MCF 10A (cell line): ENCODE measurements around the gene RAD51B. TPM values are rescaled to one million over a fixed set of nuclear protein-coding genes. Genes with fewer than 3 reads are reported as not detected.

ENCODE experiments used
- BruUV-seq: library from RNA; stranded (reverse); fragments of 400-500 nt; replicated peaks from 2 replicates; lab custom pipeline; 2021; lab: Mats Ljungman, UMichigan
- CTCF ChIA-PET: fragments of 300-600 bp; sonication (Branson Sonifier 250); formaldehyde crosslinking; extraction: SDS; loops from one replicate; lab custom pipeline; 2021; ENCODE audit warnings: antibody characterized with exemption, inconsistent platforms; lab: Yijun Ruan, JAX
- POLR2A ChIA-PET: fragments of 300-600, 350-650 bp; sonication (Branson Sonifier 250); formaldehyde crosslinking; extraction: SDS; loops from one replicate; lab custom pipeline; 2020; ENCODE audit warnings: antibody characterized with exemption, inconsistent platforms; lab: Yijun Ruan, JAX
- DNase-seq: peaks from one replicate; pipeline ENCODE4 v3.0.0-alpha.2; 2018; ENCODE audit not compliant: unreplicated experiment
- H3K27ac Mint-ChIP-seq: one replicate; pipeline ENCODE4 v1.8.0; 2022; ENCODE audit warnings: mild to moderate bottlenecking, low read depth, mixed read lengths; ENCODE audit not compliant: unreplicated experiment
- H3K27me3 Mint-ChIP-seq: one replicate; pipeline ENCODE4 v1.8.0; 2022; ENCODE audit warnings: mixed read lengths; ENCODE audit not compliant: insufficient read depth, unreplicated experiment
- H3K36me3 Mint-ChIP-seq: one replicate; pipeline ENCODE4 v1.8.0; 2022; ENCODE audit warnings: mild to moderate bottlenecking, moderate library complexity, mixed read lengths; ENCODE audit not compliant: insufficient read depth, unreplicated experiment
- H3K4me1 Mint-ChIP-seq: one replicate; pipeline ENCODE4 v1.8.0; 2022; ENCODE audit warnings: mixed read lengths; ENCODE audit not compliant: insufficient read depth, unreplicated experiment
- H3K4me3 Mint-ChIP-seq: one replicate; pipeline ENCODE4 v1.8.0; 2022; ENCODE audit warnings: mild to moderate bottlenecking, moderate library complexity, mixed read lengths; ENCODE audit not compliant: unreplicated experiment
- H3K9me3 Mint-ChIP-seq: one replicate; pipeline ENCODE4 v1.8.0; 2022; ENCODE audit warnings: mixed read lengths; ENCODE audit not compliant: unreplicated experiment
- intact Hi-C: fragments of 100-400 bp; cut with micrococcal nuclease; formaldehyde crosslinking; loops from 2 replicates; pipeline ENCODE4 v1.14.1; 2022
- total RNA-seq: library from RNA; stranded (reverse); gene quantifications from 2 replicates; pipeline ENCODE4 v1.2.3, GENCODE V29; 2022
- TF ChIP-seq, protein P1 (sequence below): fragments of 200-600 bp; IDR thresholded peaks from one replicate; pipeline ENCODE4 v1.8.0; 2022; ENCODE audit warnings: antibody characterized with exemption, mild to moderate bottlenecking; ENCODE audit not compliant: unreplicated experiment

Gene RAD51B
- total RNA-seq, 1 experiment from 2014 or later = 14.6 TPM

DNA sequence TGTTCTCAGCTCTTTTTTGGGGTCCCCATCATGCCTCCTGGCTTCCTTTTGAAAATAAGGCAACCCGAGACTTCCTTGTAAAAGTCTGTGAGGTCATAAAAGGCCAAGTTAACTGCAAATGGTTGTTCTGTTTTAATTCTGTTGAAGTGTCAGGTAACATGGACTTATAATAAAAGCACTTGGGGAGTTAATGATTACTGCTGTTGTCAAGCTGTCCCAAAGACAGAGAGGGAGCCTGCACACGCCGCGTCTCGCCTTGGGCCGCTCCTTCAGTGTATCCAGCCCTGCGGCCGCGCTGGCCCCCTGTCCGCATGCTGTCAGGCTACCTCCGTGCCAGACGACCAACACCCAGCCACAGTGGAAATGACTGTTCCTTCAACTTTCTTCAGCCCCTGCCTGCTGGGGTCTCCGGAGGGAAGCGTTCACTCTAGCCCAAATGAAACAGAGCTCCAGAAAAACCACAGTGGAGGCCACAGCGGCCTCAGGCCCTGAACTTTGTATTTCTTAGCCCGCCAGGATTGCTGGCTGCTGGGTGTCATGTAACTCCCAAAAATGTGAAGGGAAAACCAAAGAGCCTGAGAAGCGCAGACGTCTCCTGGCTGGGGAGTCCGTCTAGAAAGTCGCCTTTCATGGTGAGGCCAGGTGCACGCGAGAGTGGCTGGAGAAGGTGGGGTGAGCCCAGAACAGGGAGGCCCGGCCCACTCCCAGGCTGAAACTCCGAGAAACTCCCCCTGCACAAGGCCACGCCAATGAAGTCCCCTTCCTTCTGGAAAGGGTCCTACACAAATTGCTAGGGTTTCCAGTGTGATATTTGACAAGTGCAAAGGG lies 784.2 kb downstream of the RAD51B start:
- CTCF ChIA-PET = no interaction called here
- H3K27ac Mint-ChIP-seq = no peak overlapping the region
- intact Hi-C loops = no loop called here
- no peaks in the 10 kb centered on the region for H3K27me3 Mint-ChIP-seq
- POLR2A ChIA-PET = no interaction called here
- no peak overlapping the region for H3K4me3 Mint-ChIP-seq
- TF ChIP-seq, protein P1, sequence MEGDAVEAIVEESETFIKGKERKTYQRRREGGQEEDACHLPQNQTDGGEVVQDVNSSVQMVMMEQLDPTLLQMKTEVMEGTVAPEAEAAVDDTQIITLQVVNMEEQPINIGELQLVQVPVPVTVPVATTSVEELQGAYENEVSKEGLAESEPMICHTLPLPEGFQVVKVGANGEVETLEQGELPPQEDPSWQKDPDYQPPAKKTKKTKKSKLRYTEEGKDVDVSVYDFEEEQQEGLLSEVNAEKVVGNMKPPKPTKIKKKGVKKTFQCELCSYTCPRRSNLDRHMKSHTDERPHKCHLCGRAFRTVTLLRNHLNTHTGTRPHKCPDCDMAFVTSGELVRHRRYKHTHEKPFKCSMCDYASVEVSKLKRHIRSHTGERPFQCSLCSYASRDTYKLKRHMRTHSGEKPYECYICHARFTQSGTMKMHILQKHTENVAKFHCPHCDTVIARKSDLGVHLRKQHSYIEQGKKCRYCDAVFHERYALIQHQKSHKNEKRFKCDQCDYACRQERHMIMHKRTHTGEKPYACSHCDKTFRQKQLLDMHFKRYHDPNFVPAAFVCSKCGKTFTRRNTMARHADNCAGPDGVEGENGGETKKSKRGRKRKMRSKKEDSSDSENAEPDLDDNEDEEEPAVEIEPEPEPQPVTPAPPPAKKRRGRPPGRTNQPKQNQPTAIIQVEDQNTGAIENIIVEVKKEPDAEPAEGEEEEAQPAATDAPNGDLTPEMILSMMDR = no peak
- no peaks in the 10 kb centered on the region for H3K36me3 Mint-ChIP-seq
- peaks cover 8% of the 10 kb centered on the region for H3K9me3 Mint-ChIP-seq
- H3K4me1 Mint-ChIP-seq = peaks cover 10% of the 10 kb centered on the region
- no TSS peak for BruUV-seq
- no peak for DNase-seq

DNA sequence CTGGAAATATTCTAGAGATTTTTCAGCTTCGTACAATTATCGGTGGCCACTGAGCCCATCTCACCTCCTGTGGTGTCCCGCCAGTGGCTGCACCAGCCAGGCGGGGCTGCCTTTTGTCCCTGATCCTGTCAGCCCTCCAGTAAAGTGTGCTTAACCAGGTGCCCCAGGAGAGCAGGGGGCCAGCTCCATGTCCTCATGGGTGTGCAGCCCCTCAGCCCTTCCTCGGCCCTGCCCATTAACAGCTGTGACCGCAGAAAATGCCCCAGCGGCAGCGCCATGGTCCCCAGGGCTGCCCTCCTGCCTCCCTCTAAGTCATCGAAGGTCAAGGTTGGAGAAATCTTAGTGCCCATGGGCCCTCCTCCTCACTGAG lies 784.8 kb downstream of the RAD51B start:
- ChIA-PET CTCF (no interaction called here), POLR2A (no interaction called here)
- no peak for DNase-seq
- peaks cover 4% of the 10 kb centered on the region for H3K4me1 Mint-ChIP-seq
- TF ChIP-seq, protein P1 = no peak
- H3K4me3 Mint-ChIP-seq = no peak overlapping the region
- H3K27me3 Mint-ChIP-seq = no peaks in the 10 kb centered on the region
- no peaks in the 10 kb centered on the region for H3K36me3 Mint-ChIP-seq
- no TSS peak for BruUV-seq
- peaks cover 8% of the 10 kb centered on the region for H3K9me3 Mint-ChIP-seq
- intact Hi-C loops = no loop called here
- H3K27ac Mint-ChIP-seq = no peak overlapping the region

DNA sequence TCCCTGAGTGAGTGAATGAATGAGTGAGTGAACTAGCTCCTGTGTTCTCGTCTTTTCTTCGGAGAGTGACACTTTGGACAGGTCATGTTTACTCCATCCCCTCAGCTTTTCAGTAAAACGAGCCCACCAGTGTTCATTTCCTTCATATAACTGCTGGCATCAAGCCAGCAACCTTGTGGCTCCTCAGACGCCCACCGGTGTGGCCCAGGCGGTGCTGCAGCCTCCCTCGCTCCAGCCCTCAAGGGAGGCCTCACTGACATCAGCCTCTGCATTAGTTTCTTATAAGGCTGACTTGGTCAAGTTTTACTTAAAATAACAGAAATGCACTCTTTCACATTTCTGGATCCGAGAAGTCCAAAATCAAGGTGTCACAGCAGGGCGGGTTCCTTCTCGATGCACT lies 785.2 kb downstream of the RAD51B start:
- intact Hi-C loops = no loop called here
- peaks cover 8% of the 10 kb centered on the region for H3K9me3 Mint-ChIP-seq
- TF ChIP-seq, protein P1 = no peak
- no peaks in the 10 kb centered on the region for H3K4me1 Mint-ChIP-seq
- no TSS peak for BruUV-seq
- ChIA-PET POLR2A (no interaction called here), CTCF (no interaction called here)
- H3K36me3 Mint-ChIP-seq = no peaks in the 10 kb centered on the region
- H3K27me3 Mint-ChIP-seq = no peaks in the 10 kb centered on the region
- H3K27ac Mint-ChIP-seq = no peak overlapping the region
- no peak overlapping the region for H3K4me3 Mint-ChIP-seq
- DNase-seq = no peak

DNA sequence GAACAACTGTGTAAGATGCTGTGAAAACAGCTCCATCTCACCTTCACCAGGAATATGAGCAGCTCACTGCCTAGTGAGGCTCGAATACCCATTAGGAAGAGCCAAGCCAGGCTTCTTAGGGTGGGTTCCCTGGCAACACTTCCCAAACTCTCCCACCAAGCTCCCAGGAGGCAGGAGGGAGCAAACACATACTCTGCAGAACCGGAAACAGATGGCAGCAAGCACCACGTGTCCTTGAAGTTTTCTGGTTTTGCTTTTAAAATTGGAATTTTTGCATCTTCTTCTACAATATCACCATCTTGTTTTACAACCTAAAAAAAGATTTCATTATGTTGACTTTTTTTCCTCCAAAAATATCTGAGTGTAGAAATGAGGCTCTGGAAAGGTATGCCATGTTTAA lies 786.6 kb downstream of the RAD51B start:
- BruUV-seq = no TSS peak
- intact Hi-C loops = no loop called here
- Mint-ChIP-seq H3K4me3 (no peak overlapping the region), H3K4me1 (no peaks in the 10 kb centered on the region), H3K36me3 (no peaks in the 10 kb centered on the region), H3K27ac (no peak overlapping the region), H3K27me3 (no peaks in the 10 kb centered on the region), H3K9me3 (peaks cover 8% of the 10 kb centered on the region)
- POLR2A ChIA-PET = no interaction called here
- DNase-seq = no peak
- TF ChIP-seq, protein P1 = no peak
- CTCF ChIA-PET = interaction anchor here (0.8 kb wide), 1 partner anchor 11 kb away, joined by 3 read pairs; no protein-coding TSS in a partner anchor
